NCI-H748 (cell line): ENCODE results near the gene SETSIP.
"Not testable (repeated sequence)": the region's sequence is repeated elsewhere in the genome, so short reads cannot be mapped to it uniquely, and the experiment has no call there.

ENCODE experiments used
- DNase-seq: peaks from one replicate; lab custom pipeline; 2025; ENCODE audit not compliant: unreplicated experiment; lab: John Stamatoyannopoulos, UW

Gene SETSIP

DNA sequence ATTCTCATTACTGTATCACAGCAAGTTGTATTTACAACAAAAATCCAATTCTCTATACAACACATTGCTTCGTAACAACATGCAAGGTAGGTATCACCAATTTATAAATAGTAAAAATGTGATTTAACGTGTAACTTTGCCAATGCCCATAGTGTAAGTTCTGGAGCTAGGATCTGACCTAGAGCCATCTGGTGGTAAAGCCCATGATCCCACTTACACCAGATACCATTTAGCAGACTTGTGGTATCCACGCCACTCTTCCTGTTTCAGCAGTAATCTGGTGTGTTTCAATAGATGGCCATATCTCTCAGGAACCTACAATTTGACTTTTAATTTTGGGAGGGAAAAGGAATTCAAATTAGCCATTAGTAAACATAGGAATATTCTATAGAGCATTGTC lies 10.2 kb downstream of the SETSIP start:
- DNase-seq: no peak

DNA sequence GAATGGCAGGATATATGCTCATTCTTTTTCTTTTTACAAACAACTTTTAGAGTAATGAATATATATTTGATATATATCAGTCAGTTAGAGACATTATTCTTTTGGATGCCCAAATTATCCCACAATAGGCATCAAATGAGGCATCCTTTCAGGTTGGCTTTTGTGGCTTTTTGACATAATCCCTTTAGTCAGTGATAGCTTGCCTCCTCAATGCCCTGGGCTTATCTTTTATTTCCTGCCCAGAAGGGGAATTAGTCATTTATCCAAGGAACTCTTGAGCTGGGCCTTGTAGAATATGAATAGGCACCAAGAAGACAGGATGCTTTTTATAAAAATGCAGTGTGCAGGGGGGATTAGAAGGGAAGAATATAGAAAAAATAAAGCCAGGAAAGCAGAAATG lies 23.3 kb downstream of the SETSIP start:
- DNase-seq: no peak

DNA sequence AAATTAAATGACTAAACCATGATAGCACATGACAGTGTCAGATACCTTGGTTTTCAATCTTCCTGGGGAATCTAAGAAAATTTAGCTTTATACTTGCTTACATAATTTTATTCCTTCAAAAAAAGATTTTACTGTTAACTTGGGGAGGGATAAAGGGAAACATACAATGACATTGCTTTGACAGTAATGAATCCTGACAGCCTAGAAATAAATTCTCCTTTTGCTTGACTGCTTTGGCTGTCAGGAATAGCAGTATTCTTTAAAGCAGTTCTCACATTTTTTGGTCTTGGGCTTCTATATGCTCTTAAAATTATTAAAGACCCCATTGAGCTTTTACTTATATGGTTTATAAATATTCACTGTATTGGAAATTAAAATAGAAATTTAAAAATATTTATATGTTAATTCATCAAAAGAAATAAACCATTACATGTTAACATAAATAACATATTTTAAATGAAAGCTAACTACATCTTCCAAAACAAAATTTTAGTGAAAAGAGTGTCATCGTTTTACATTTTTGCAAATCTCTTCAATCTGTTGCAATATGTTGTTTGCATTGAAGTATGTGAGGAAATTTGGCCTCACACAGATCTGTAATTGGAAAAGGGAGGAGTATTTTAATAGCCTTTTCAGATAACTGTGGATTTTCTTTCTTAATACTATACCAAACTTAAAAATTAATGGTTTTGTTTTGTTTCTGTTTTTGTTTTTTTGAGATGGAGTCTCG lies 29.3 kb downstream of the SETSIP start:
- no peak for DNase-seq

DNA sequence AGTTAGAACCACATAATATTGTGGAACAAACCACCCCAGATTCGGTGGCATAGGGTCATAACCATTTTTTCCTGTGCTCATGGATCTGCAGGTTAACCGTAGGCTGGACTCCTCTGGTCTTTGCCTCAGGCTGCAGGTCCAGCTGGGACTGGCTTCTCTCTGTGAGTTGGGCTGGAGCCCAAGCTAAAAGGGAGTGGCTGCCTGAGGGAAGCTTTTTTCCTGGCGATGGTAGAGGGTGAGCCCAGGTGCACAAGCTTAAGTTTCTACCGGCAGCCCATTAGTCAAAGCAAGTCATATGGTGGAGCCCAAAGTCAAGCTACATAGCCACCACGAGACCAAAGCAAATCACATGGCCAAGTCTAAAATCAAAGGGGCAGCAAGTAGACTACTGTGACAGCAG lies 31.6 kb downstream of the SETSIP start:
- no peak for DNase-seq

DNA sequence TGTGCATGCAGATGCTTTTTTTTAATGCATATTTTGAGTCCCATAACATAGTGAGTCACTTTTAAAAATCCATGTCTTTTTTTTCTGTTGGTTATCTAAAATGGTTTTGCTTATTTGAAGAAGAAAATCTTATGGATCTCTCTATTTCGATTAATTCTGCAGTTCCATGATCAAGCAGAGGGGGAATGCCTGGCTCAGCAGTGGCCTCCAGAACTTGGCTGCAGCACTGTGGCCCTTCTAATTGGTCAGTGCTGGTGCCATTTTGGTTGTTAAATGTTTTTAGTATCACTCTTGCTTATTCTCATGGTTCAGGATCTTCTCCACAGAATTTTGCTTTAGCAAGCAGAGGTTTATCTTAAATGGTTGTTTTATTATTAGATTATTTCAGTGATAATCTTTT lies 34.2 kb downstream of the SETSIP start:
- DNase-seq: no peak

DNA sequence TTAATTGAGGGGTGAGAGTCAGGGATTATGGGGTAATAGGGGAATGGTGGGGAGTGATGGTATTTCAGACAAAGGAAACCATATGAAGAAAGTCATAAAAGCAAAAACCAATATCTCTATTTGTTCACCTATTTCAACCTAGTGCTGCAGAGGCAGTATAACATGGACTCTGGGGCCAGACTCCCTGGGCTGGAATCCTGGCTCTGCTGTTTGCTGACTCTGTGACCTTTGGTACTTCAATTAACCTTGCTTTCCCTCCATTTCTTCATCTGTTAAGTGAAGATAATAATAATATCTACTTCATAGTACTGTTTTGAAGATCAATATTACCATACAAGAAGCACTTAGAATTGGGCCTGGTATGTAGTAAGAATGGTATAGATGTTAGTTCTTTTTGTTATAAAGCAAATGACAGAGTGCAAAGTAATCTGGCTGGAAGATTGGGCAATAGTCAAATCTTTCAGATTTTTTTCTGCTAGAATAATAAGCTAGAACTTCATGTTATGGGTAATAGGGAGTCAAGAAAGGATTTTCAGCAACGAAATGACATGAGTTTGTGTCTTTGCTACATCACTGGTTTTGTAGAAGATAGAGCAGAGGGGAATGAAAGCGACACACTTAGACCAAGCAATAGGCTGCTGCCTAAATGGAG lies 36.4 kb downstream of the SETSIP start:
- no peak for DNase-seq

DNA sequence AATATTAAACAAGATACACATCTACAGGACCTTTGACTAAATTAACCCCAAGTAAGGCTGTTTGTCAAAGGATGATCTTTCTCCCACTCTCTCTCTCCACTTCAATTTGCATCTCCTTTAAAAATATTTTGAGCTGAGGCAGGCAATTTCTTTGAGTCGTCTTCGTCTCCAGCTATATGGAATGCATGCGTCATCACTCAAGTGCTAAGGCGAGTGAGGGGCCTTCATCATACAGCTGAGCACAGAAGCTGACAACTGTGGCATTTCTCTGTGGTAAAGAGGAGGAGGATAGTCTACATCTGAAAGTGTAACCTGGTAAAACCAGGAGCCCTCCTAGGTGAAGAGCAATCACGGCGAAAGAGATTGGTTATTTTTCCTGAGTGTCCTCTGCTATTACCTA lies 37.8 kb downstream of the SETSIP start:
- DNase-seq: no peak

DNA sequence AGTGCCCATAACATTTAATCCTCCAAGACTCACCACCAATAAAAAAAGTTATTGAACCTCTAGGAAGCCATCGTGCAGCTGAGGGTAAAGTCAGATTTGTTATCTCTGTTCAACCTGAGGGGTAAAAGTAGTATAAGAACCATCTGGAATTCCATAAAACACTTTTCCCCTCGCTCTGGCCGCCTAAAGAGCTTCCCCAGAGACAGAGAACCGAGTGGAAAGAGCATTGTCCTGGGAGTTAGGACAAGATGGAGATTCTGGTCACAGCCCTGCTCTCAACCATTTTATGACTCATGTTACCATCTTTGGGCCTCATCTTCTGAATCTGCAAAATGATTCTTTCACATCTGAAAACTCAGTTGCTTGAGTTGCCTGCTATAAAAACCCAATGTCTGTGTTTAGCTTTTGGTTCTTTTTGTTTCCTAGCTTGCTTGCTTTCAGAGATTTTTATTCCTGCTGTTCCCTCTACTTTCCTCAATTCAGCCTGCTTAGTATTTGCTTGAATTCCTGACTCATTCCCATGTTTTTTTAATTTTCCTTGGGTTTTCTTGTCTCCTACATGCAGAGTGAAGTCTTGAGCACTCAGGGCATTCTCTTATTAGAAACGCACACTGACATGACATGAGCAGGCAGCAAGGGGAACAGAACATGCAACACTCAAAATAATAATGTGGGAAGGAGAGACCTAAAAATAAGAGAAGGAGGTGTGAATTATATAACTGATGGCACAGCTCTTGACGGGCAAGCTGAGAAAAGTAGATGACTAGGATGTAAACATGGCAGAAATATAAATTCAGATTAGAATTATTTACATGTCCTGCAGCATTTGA lies 43.7 kb downstream of the SETSIP start:
- no peak for DNase-seq

DNA sequence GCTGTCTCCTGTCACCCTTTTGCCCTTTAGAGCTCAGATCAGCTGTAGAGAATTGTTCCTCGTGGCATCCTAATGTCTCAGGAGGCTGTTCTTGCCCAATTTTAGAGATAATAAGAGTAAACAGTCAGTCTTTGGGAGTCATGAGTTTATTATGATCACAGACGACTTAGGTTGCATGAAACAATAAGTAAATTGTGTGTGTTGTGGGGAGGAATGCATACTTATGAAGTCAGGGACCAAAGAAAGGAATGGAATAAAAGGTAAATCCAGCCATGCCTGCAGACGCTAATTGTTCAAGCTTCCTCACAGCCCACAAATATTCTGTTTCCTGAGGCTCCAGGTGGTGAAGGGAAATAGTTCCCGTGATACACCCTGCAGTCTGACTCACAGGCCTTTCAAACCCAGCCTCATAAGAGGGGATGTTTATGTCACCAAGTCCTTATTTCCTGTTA lies 44.5 kb downstream of the SETSIP start:
- no peak for DNase-seq

DNA sequence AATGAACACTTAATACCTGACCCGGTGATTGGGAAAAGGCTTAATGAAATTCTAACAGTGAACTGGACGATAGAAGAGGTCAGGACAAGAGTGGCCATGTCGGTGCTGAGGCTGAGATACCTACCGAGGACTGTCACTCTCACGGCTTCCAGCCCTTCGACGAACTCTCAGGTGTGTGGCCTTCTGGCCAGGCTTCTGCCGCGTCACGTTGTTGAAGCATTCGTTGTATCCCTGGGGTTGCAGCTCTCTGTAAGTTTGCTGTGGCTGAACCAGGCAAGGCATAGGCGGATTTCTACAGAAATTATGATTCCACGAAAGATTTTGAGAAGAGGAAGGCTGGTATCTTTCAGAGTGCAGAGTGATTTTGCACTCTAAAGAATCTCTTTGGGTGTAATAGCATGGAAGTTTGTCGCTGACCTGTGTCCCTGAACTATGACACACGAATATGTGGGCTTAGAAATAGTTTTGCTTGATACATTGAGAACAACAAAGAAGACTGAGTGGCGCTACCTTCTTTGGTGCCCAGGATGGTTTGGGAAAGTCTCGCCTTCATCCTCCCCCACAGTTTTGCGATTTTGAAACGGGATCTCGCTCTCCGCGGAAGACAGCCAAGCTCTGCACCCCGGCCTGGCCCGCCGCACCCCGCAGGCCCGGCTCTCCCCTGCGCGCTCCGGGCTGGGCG lies 45.8 kb downstream of the SETSIP start:
- no peak for DNase-seq

DNA sequence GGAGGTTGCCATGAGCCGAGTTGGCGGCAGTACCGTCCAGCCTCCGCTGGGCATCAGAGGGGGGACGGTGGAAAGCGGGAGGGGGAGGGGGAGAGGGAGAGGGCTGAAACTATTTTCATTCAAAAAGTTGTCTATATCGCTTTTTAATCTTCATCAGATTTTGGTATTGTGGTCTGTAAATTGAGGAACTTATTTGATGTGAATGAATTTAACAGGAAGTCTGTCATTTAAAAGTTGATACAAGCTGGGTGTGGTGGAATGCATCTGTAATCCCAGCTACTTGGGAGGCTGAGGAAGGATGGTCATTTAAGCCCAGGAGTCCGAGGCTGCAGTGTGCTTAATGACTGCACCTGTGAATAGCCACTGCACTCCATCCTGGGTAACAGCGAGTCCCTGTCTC lies 48.4 kb downstream of the SETSIP start:
- DNase-seq: no peak

DNA sequence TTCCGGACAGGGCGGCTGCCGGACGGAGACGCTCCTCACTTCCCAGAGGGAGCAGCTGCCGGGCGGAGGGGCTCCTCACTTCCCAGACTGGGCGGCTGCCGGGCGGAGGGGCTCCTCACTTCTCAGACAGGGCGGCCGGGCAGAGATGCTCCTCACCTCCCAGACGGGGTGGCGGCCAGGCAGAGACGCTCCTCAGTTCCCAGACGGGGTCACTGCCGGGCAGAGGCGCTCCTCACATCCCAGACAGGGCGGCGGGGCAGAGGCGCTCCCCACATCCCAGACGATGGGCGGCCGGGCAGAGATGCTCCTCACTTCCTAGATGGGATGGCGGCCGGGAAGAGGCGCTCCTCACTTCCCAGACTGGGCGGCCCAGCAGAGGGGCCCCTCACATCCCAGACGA lies 49.2 kb downstream of the SETSIP start:
- DNase-seq: not testable (repeated sequence)
